ENCODE measurements around the gene KANK2. TPM values are rescaled to one million over a fixed set of nuclear protein-coding genes. Genes with fewer than 3 reads are reported as not detected.

The KANK2 gene
- total and polyA plus RNA-seq, 2 donors (not counting 1 experiment from before 2014, with no cell fraction given), result 192 to 511 TPM

DNA sequence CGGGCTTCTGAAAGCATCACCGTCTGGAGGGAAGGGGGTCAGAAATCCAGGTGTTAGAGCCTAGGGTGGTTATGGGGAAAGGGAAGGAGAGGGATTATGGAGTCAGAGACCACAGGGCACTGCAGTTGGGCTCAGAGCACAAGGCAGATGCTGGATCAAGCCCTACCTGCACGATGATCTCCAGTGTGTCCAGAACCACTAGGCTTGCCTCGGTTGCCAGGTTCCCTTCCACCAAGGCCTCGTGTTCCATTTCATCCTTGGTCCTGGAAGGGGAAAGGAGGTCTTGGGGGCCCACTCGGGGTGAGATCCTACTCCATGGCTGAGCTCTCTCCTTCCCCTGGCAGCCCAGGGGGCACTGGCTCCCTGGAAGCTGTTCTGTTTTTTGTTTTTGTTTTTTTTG is 17.0 kb upstream of the KANK2 start:
- no peak overlapping the region for H3K9ac ChIP-seq (ENCODE audit: insufficient read depth, low read length)
- H2AFZ ChIP-seq (ENCODE audit: low read length), result no peak overlapping the region
- DNase-seq (ENCODE audit: low read depth in 2 of 2), result no peak
- TF ChIP-seq EZH2 (IDR thresholded peaks at IDR 0.05; ENCODE audit: low read length, missing control alignments) (no peak), CTCF (conservative IDR thresholded peaks at IDR 0.05 in 1 of 2, IDR thresholded peaks at IDR 0.05 in 1 of 2; ENCODE audit: low read depth in 1 of 2, low read length in 2 of 2) (no peak)
- no peak overlapping the region for H3K27ac ChIP-seq (ENCODE audit: insufficient read depth, low read length)
- H3K4me3 ChIP-seq (replicated peaks in 1 of 4; ENCODE audit: control extremely low read depth in 1 of 4, insufficient read depth in 1 of 4, low read depth in 3 of 4, low read length in 4 of 4), result no peak overlapping the region
- no peaks in the 10 kb centered on the region for H3K27me3 ChIP-seq (ENCODE audit: control insufficient read depth, insufficient read depth, low read length)
- no peaks in the 10 kb centered on the region for H4K20me1 ChIP-seq (ENCODE audit: control insufficient read depth, extremely low read depth, insufficient read depth, low read length)
- peaks cover 6% of the 10 kb centered on the region for H3K36me3 ChIP-seq (ENCODE audit: control insufficient read depth, insufficient read depth, low read length)
- no peaks in the 10 kb centered on the region for H3K4me1 ChIP-seq (ENCODE audit: control insufficient read depth, extremely low read depth, insufficient read depth, low read length)
- no peak overlapping the region for H3K4me2 ChIP-seq (ENCODE audit: extremely low read depth, insufficient read depth, low read length)
- H3K79me2 ChIP-seq (ENCODE audit: control insufficient read depth, insufficient read depth, low read length), result no peaks in the 10 kb centered on the region
- H3K9me3 ChIP-seq (ENCODE audit: control insufficient read depth, insufficient read depth, low read depth, low read length), result no peaks in the 10 kb centered on the region

DNA sequence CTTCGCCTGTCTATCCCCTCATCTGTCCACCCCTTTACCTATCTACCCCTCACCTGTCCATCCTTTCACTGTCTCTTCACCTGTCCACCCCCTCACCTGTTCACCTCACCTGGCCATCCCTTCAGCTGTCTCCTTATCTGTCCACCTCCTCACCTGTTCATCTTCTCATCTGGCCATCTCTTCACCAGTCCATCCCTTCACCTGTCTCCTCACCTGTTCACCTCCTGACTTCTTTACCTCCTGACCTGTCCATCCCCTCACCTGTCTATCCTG is 13.2 kb upstream of the KANK2 start:
- H3K27ac ChIP-seq (ENCODE audit: insufficient read depth, low read length), result no peak overlapping the region
- no peak overlapping the region for H2AFZ ChIP-seq (ENCODE audit: low read length)
- H3K27me3 ChIP-seq (ENCODE audit: control insufficient read depth, insufficient read depth, low read length), result no peaks in the 10 kb centered on the region
- no peak overlapping the region for H3K4me3 ChIP-seq (replicated peaks in 1 of 4; ENCODE audit: control extremely low read depth in 1 of 4, insufficient read depth in 1 of 4, low read depth in 3 of 4, low read length in 4 of 4)
- no peaks in the 10 kb centered on the region for H3K79me2 ChIP-seq (ENCODE audit: control insufficient read depth, insufficient read depth, low read length)
- no peak for DNase-seq (ENCODE audit: low read depth in 2 of 2)
- H3K9ac ChIP-seq (ENCODE audit: insufficient read depth, low read length), result no peak overlapping the region
- no peak for TF ChIP-seq CTCF (conservative IDR thresholded peaks at IDR 0.05 in 1 of 2, IDR thresholded peaks at IDR 0.05 in 1 of 2; ENCODE audit: low read depth in 1 of 2, low read length in 2 of 2)
- no peak for TF ChIP-seq EZH2 (IDR thresholded peaks at IDR 0.05; ENCODE audit: low read length, missing control alignments)
- H3K36me3 ChIP-seq (ENCODE audit: control insufficient read depth, insufficient read depth, low read length), result peaks cover 6% of the 10 kb centered on the region
- H4K20me1 ChIP-seq (ENCODE audit: control insufficient read depth, extremely low read depth, insufficient read depth, low read length), result no peaks in the 10 kb centered on the region
- no peaks in the 10 kb centered on the region for H3K4me1 ChIP-seq (ENCODE audit: control insufficient read depth, extremely low read depth, insufficient read depth, low read length)
- no peaks in the 10 kb centered on the region for H3K9me3 ChIP-seq (ENCODE audit: control insufficient read depth, insufficient read depth, low read depth, low read length)
- no peak overlapping the region for H3K4me2 ChIP-seq (ENCODE audit: extremely low read depth, insufficient read depth, low read length)

- no peak overlapping the region for H3K9ac ChIP-seq (ENCODE audit: insufficient read depth, low read length)
- no peak overlapping the region for H3K4me3 ChIP-seq (replicated peaks in 1 of 4; ENCODE audit: control extremely low read depth in 1 of 4, insufficient read depth in 1 of 4, low read depth in 3 of 4, low read length in 4 of 4)
- no peaks in the 10 kb centered on the region for H3K9me3 ChIP-seq (ENCODE audit: control insufficient read depth, insufficient read depth, low read depth, low read length)
- no peaks in the 10 kb centered on the region for H3K27me3 ChIP-seq (ENCODE audit: control insufficient read depth, insufficient read depth, low read length)
- no peak overlapping the region for H3K27ac ChIP-seq (ENCODE audit: insufficient read depth, low read length)
- H3K79me2 ChIP-seq (ENCODE audit: control insufficient read depth, insufficient read depth, low read length), result no peaks in the 10 kb centered on the region
- H2AFZ ChIP-seq (ENCODE audit: low read length), result no peak overlapping the region
- H3K4me1 ChIP-seq (ENCODE audit: control insufficient read depth, extremely low read depth, insufficient read depth, low read length), result no peaks in the 10 kb centered on the region
- H4K20me1 ChIP-seq (ENCODE audit: control insufficient read depth, extremely low read depth, insufficient read depth, low read length), result no peaks in the 10 kb centered on the region
- no peak for TF ChIP-seq CTCF (conservative IDR thresholded peaks at IDR 0.05 in 1 of 2, IDR thresholded peaks at IDR 0.05 in 1 of 2; ENCODE audit: low read depth in 1 of 2, low read length in 2 of 2)
- no peak for TF ChIP-seq EZH2 (IDR thresholded peaks at IDR 0.05; ENCODE audit: low read length, missing control alignments)
- no peak for DNase-seq (ENCODE audit: low read depth in 2 of 2)
- no peak overlapping the region for H3K4me2 ChIP-seq (ENCODE audit: extremely low read depth, insufficient read depth, low read length)
- H3K36me3 ChIP-seq (ENCODE audit: control insufficient read depth, insufficient read depth, low read length), result peaks cover 2% of the 10 kb centered on the region
Measured at GRCh38 chr19:11209839-11210655, 12.7 kb upstream of the KANK2 start.
